ENCODE measurements around the gene MRPL54.
A peak's percentile ranks its signal among the peaks of the same experiment; 100 is the strongest.

The MRPL54 gene

DNA sequence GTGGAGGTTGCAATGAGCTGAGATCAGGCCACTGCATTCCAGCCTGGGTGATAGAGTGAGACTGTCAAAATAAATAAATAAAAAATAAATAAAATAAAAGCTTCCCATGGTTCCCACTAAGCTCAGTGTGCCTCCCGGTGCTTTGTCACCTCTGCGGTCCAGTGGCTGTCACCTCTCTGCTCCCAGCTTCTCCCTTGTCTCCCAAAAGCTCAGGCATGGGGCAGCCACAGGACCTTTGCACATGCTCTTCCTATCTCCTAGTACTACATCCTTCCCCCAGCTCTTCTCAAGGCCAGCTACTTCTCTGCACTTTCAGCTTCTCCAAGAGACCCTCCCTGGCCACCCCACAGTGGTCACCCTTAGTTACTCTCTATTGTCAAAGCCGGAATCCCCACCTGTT is 31.3 kb downstream of the MRPL54 start:
- DNase-seq (ENCODE audit: low read depth): no peak
- H3K4me3 ChIP-seq (replicated peaks; ENCODE audit: low read depth, low read length): no peak overlapping the region
- TF ChIP-seq, protein P1, sequence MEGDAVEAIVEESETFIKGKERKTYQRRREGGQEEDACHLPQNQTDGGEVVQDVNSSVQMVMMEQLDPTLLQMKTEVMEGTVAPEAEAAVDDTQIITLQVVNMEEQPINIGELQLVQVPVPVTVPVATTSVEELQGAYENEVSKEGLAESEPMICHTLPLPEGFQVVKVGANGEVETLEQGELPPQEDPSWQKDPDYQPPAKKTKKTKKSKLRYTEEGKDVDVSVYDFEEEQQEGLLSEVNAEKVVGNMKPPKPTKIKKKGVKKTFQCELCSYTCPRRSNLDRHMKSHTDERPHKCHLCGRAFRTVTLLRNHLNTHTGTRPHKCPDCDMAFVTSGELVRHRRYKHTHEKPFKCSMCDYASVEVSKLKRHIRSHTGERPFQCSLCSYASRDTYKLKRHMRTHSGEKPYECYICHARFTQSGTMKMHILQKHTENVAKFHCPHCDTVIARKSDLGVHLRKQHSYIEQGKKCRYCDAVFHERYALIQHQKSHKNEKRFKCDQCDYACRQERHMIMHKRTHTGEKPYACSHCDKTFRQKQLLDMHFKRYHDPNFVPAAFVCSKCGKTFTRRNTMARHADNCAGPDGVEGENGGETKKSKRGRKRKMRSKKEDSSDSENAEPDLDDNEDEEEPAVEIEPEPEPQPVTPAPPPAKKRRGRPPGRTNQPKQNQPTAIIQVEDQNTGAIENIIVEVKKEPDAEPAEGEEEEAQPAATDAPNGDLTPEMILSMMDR (IDR thresholded peaks at IDR 0.05; ENCODE audit: low read length, missing control alignments): no peak

GRCh38 chr19:3796358-3796757 is 33.9 kb downstream of the MRPL54 start:
- no peak overlapping the region for H3K4me3 ChIP-seq (replicated peaks; ENCODE audit: low read depth, low read length)
- TF ChIP-seq, protein P1 (IDR thresholded peaks at IDR 0.05; ENCODE audit: low read length, missing control alignments): no peak
- DNase-seq (ENCODE audit: low read depth): no peak

DNA sequence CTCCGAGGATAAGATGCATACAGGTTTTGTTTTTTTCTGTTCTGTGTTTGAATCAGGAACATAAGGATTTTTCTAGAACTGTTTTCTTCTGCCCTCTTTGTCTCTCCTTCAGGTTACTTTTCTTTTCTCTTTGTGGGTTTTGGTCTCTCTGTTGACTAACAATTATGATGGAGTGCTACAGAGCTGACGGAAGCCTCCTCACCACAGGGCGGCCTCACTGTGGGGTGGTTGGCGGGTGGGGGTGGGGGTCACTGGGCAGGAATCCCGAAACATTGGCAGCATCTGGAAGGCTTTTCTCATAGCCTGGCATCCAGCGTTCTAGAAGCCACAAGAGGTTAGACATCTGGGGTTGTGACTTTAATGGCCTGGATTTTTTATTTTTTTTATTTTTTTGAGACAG is 35.7 kb downstream of the MRPL54 start:
- H3K4me3 ChIP-seq (replicated peaks; ENCODE audit: low read depth, low read length): no peak overlapping the region
- DNase-seq (ENCODE audit: low read depth): no peak

GRCh38 chr19:3800996-3801395 is 38.5 kb downstream of the MRPL54 start:
- TF ChIP-seq, protein P1 (IDR thresholded peaks at IDR 0.05; ENCODE audit: low read length, missing control alignments): no peak
- H3K4me3 ChIP-seq (replicated peaks; ENCODE audit: low read depth, low read length): no peak overlapping the region
- no peak for DNase-seq (ENCODE audit: low read depth)

More for the DNA sequence above, 35.7 kb downstream of the MRPL54 start:
- TF ChIP-seq, protein P1 (IDR thresholded peaks at IDR 0.05; ENCODE audit: low read length, missing control alignments): no peak

- DNase-seq (ENCODE audit: low read depth): no peak
- H3K4me3 ChIP-seq (replicated peaks; ENCODE audit: low read depth, low read length): no peak overlapping the region
- TF ChIP-seq, protein P1 (IDR thresholded peaks at IDR 0.05; ENCODE audit: low read length, missing control alignments): peak; percentile 26
Observed at GRCh38 chr19:3801412-3802096, 39.1 kb downstream of the MRPL54 start.

GRCh38 chr19:3803114-3803888 is 40.8 kb downstream of the MRPL54 start:
- TF ChIP-seq, protein P1 (IDR thresholded peaks at IDR 0.05; ENCODE audit: low read length, missing control alignments): no peak
- DNase-seq (ENCODE audit: low read depth): no peak
- no peak overlapping the region for H3K4me3 ChIP-seq (replicated peaks; ENCODE audit: low read depth, low read length)
